GM19043 (cell line): ENCODE data around the gene BAG5.
"Not testable (repeated sequence)": the region's sequence is repeated elsewhere in the genome, so short reads cannot be mapped to it uniquely, and the experiment has no call there.

ENCODE experiments used
- ATAC-seq: cut with Tn5 transposase; IDR thresholded peaks from one replicate; pipeline ENCODE4 v1.9.1; 2021; ENCODE audit warnings: low read depth; ENCODE audit not compliant: unreplicated experiment

The BAG5 gene

GRCh38 chr14:103512180-103512579 lies 50.3 kb downstream of the BAG5 start:
- ATAC-seq = not testable (repeated sequence)

- ATAC-seq = no peak
Observed at GRCh38 chr14:103510724-103511693, 51.4 kb downstream of the BAG5 start.

GRCh38 chr14:103509864-103510723 lies 52.4 kb downstream of the BAG5 start:
- no peak for ATAC-seq

- no peak for ATAC-seq
Observed at GRCh38 chr14:103508521-103509329, 53.7 kb downstream of the BAG5 start.

GRCh38 chr14:103507751-103508150 lies 54.7 kb downstream of the BAG5 start:
- ATAC-seq = no peak
